Epithelial cell of proximal tubule (primary cell): ENCODE data around the gene DPY19L1. TPM values are rescaled to one million over a fixed set of nuclear protein-coding genes. Genes with fewer than 3 reads are reported as not detected.

Source experiments
- DNase-seq: peaks from one replicate; pipeline ENCODE4 v3.0.0-alpha.2; 2011; ENCODE audit warnings: low read depth
- H3K4me3 ChIP-seq: 2 replicates; pipeline ENCODE4 v1.5.1; 2011; ENCODE audit warnings: low read depth, mild to moderate bottlenecking, low read length
- CTCF ChIP-seq: conservative IDR thresholded peaks from 2 replicates; pipeline ENCODE4 v1.5.1; 2012; ENCODE audit warnings: low read depth, mild to moderate bottlenecking, low read length
- total RNA-seq: library from RNA; depleted of rRNA; stranded (reverse); fragments of >200 nt; gene quantifications from 2 replicates; pipeline ENCODE4 v1.2.3, GENCODE V29; 2015

Gene DPY19L1
- total RNA-seq, 1 donor from 2014 or later = 28.0 TPM

- no peak for TF ChIP-seq CTCF
- DNase-seq = no peak
- no peak overlapping the region for H3K4me3 ChIP-seq
These were observed 15.8 kb downstream of the DPY19L1 start for GRCh38 chr7:35021445-35021844.

- no peak for DNase-seq
- H3K4me3 ChIP-seq = no peak overlapping the region
- TF ChIP-seq CTCF = no peak
These were observed 17.5 kb downstream of the DPY19L1 start for GRCh38 chr7:35019801-35020200.

GRCh38 chr7:35019179-35019729 lies 18.0 kb downstream of the DPY19L1 start:
- no peak for TF ChIP-seq CTCF
- no peak overlapping the region for H3K4me3 ChIP-seq
- no peak for DNase-seq

- no peak for TF ChIP-seq CTCF
- H3K4me3 ChIP-seq = no peak overlapping the region
- no peak for DNase-seq
These were observed 21.9 kb downstream of the DPY19L1 start for GRCh38 chr7:35015346-35015859.

GRCh38 chr7:35012160-35012559 lies 25.1 kb downstream of the DPY19L1 start:
- no peak for TF ChIP-seq CTCF
- DNase-seq = no peak
- H3K4me3 ChIP-seq = no peak overlapping the region

GRCh38 chr7:35011085-35011484 lies 26.2 kb downstream of the DPY19L1 start:
- no peak for TF ChIP-seq CTCF
- DNase-seq = no peak
- no peak overlapping the region for H3K4me3 ChIP-seq

GRCh38 chr7:35007768-35008167 lies 29.5 kb downstream of the DPY19L1 start:
- no peak for DNase-seq
- H3K4me3 ChIP-seq = no peak overlapping the region
- TF ChIP-seq CTCF = no peak
